ENCODE results near the gene DUSP8. TPM values are rescaled to one million over a fixed set of nuclear protein-coding genes. Genes with fewer than 3 reads are reported as not detected.

The DUSP8 gene
- total RNA-seq, 1 donor from 2014 or later: 27.0 TPM

DNA sequence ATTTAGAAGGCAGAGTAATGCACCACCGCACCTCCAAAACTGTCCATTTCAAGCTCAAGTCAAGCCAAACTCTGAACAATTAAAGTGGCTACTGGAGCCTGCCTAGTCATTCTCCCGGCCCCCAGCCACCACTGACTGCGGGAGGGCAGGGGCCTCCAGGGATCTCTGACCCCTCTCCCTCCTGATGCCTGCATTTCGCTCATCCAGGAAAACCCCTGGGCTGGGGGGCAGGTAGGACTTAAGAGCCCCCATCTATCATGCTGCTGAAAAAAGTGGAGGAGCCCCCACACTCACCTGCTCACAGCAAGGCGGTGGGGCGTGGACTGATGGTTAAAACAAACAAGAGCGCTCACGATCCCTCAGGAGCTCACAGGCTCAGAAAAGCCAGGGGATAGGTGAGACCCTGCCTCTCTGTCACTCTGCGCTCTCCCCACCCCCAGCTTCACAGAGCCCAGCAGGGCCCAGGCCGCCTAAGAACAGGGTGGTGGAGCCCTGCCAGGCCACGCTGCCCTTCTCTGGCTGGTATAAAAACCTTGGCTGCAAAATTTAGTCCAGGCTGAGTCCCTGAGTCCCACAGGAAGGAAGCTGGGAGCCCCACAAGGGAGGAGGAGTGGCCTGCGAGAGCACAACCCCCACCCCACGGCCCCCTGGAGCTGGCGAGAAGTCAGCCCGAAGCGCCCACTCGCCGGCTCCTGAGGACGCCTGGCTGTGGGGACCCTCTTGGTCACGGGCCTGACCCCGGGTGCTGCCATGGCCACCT lies 64.5 kb downstream of the DUSP8 start:
- Histone ChIP-seq H3K27ac (peak overlapping the region; percentile 74 to 80), H3K27me3 (no peaks in the 10 kb centered on the region), H3K4me3 (peak overlapping the region in 1 of 2 donors; percentile 49), H3K36me3 (no peaks in the 10 kb centered on the region), H3K4me1 (peaks cover 37 to 70% of the 10 kb centered on the region in 2 donors), H3K9me3 (no peaks in the 10 kb centered on the region)
- DNase-seq (ENCODE audit: low spot score in 2 of 2): peak in 1 of 2 donors; percentile 84
- intact Hi-C loops (cut with DNase I): loop anchor here (1.0 kb wide), 1 partner anchor 25 kb away; no protein-coding TSS in a partner anchor
- no peak for TF ChIP-seq CTCF (IDR thresholded peaks at IDR 0.05)

DNA sequence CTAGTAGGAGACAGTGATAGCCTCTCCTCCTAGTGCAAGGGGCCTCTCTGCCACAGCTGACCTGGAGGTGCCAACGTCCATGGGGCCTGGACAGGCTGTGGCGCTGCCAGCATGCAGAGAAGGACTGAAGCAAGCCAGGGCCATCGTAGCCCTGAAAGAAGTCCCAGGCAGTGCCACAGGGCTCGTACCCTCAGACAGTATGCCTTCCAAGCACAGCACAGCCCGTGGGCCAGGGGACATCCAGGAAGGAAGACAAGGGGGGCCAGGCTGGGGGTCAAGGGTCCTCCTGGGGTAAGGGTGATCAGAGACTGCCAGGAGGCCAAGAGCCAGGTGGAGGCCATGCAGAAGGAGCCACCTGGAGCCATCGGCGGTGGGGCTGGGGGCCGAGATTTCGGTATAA lies 65.1 kb downstream of the DUSP8 start:
- Histone ChIP-seq H3K27me3 (no peaks in the 10 kb centered on the region), H3K4me3 (peak overlapping the region in 1 of 2 donors; percentile 49), H3K36me3 (no peaks in the 10 kb centered on the region), H3K4me1 (peaks cover 41 to 76% of the 10 kb centered on the region in 2 donors), H3K27ac (peak overlapping the region; percentile 74 to 80), H3K9me3 (no peaks in the 10 kb centered on the region)
- no peak for TF ChIP-seq CTCF (IDR thresholded peaks at IDR 0.05)
- intact Hi-C loops (cut with DNase I): loop anchor here (1.0 kb wide), 1 partner anchor 25 kb away; no protein-coding TSS in a partner anchor
- DNase-seq (ENCODE audit: low spot score in 2 of 2): no peak

- peaks cover 41 to 84% of the 10 kb centered on the region in 2 donors for H3K4me1 ChIP-seq
- no peak for TF ChIP-seq CTCF (IDR thresholded peaks at IDR 0.05)
- H3K27me3 ChIP-seq: no peaks in the 10 kb centered on the region
- no peak for DNase-seq (ENCODE audit: low spot score in 2 of 2)
- intact Hi-C loops (cut with DNase I): no loop called here
- peaks cover 0 to 3% of the 10 kb centered on the region in 2 donors for H3K36me3 ChIP-seq
- H3K27ac ChIP-seq: no peak overlapping the region
- no peaks in the 10 kb centered on the region for H3K9me3 ChIP-seq
- H3K4me3 ChIP-seq: no peak overlapping the region
These were observed 66.6 kb downstream of the DUSP8 start for GRCh38 chr11:1505480-1505879.

DNA sequence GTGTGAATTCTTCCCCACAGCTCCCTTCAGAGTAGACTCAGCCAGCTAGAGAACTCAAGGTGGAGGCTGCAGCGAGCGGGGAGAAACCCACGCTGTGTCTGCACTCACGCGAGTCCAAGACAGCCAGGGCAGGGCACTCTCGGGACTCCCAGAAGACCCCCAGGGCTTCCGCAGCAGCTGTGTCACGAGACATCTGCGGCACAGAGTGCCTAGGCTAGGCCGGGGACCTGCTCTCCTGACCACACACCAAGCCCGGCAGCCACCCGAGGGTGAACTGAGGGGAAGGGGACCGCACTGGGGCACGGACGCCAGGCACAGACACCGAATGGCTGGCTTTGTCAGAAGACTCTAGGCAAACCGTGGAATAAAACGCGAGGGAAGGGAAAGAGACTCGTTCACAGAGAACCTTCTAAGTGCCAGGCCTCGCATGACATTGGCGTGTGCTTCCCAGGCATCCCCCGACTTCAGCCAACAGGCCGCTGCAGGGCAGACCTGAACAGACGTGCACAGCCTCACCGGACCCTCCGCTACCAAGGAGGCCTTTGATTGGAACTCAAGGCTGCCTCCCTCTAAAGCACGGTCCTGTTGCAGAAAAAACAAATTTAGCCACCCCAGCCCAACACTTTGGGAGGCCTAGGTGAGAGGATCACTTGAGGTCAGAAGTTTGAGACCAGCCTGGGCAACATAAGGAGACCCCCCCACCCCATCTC lies 67.3 kb downstream of the DUSP8 start:
- no peak for TF ChIP-seq CTCF (IDR thresholded peaks at IDR 0.05)
- Histone ChIP-seq H3K4me3 (no peak overlapping the region), H3K9me3 (no peaks in the 10 kb centered on the region), H3K27me3 (no peaks in the 10 kb centered on the region), H3K27ac (peak overlapping the region; percentile 68 to 86), H3K36me3 (peaks cover 3 to 8% of the 10 kb centered on the region in 2 donors), H3K4me1 (peaks cover 41 to 83% of the 10 kb centered on the region in 2 donors)
- no peak for DNase-seq (ENCODE audit: low spot score in 2 of 2)
- intact Hi-C loops (cut with DNase I): no loop called here

GRCh38 chr11:1504138-1504537 lies 67.9 kb downstream of the DUSP8 start:
- TF ChIP-seq CTCF (IDR thresholded peaks at IDR 0.05): no peak
- H3K4me3 ChIP-seq: peak overlapping the region in 1 of 2 donors; percentile 35
- intact Hi-C loops (cut with DNase I): no loop called here
- H3K9me3 ChIP-seq: no peaks in the 10 kb centered on the region
- H3K36me3 ChIP-seq: peaks cover 5 to 13% of the 10 kb centered on the region in 2 donors
- no peaks in the 10 kb centered on the region for H3K27me3 ChIP-seq
- DNase-seq (ENCODE audit: low spot score in 2 of 2): no peak
- peak overlapping the region; percentile 68 to 86 for H3K27ac ChIP-seq
- H3K4me1 ChIP-seq: peaks cover 41 to 77% of the 10 kb centered on the region in 2 donors

Other genes starting within 250 kb of the DUSP8 start
- gene BRSK2, start 182.3 kb downstream of the DUSP8 start, total RNA-seq: 9.3 TPM
- gene MOB2, start 85.5 kb downstream of the DUSP8 start, total RNA-seq: 95.4 TPM
- gene KRTAP5-1, start 13.0 kb upstream of the DUSP8 start, total RNA-seq: not detected
- not detected for gene KRTAP5-2, start 26.0 kb upstream of the DUSP8 start, total RNA-seq
- gene KRTAP5-3, start 36.2 kb upstream of the DUSP8 start, total RNA-seq: not detected
- gene KRTAP5-4, start 49.9 kb upstream of the DUSP8 start, total RNA-seq: not detected
- not detected for gene KRTAP5-5, start 57.5 kb upstream of the DUSP8 start, total RNA-seq
- not detected for gene KRTAP5-6, start 124.9 kb upstream of the DUSP8 start, total RNA-seq
- 2.9 TPM for gene IFITM10, start 178.3 kb upstream of the DUSP8 start, total RNA-seq
- gene CTSD, start 191.7 kb upstream of the DUSP8 start, total RNA-seq: 777 TPM

Data from ascending aorta (tissue), 2 donors.